Rectal smooth muscle tissue (tissue), 1 donor: ENCODE results near the gene PLXNB2.

Source experiments
- H3K27ac ChIP-seq: one replicate; pipeline ENCODE4 v1.7.0; 2013; ENCODE audit warnings: low read depth, low read length, inconsistent platforms
- H3K27me3 ChIP-seq: one replicate; pipeline ENCODE4 v1.7.0; 2013; ENCODE audit warnings: low read length; ENCODE audit not compliant: control insufficient read depth, insufficient read depth
- H3K36me3 ChIP-seq: one replicate; pipeline ENCODE4 v1.7.0; 2013; ENCODE audit warnings: low read length; ENCODE audit not compliant: control insufficient read depth, insufficient read depth
- H3K4me1 ChIP-seq: one replicate; pipeline ENCODE4 v1.7.0; 2013; ENCODE audit warnings: low read length; ENCODE audit not compliant: control insufficient read depth, insufficient read depth
- H3K4me3 ChIP-seq: one replicate; pipeline ENCODE4 v1.7.0; 2013; ENCODE audit warnings: low read length
- H3K9ac ChIP-seq: one replicate; pipeline ENCODE4 v1.7.0; 2013; ENCODE audit warnings: low read length

PLXNB2 gene

DNA sequence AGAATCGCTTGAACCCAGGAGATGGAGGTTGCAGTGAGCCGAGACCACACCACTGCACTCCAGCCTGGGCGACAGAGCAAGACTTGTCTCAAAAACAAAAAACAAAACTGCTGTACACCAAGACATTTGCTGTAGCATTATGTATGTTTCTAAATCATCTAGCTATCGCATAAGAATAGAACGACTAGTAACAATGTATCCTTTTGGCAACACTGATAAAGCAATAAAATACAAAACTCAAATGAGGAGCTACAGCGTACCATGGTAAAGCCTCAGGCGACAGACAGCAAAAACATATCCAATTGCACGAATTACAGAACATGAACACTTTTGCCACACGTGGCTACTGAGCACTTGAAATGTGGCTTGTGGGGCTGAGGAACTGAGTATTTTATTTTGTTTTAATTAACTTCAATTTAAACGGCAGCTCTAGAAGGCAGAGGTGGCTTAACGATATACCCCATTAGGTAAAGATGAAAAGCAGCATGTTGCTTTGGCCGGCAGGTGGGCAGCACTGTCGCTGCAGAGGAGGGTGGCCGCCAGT lies 65.0 kb downstream of the PLXNB2 start:
- H3K4me1 ChIP-seq: peaks cover 3% of the 10 kb centered on the region
- H3K27ac ChIP-seq: no peak overlapping the region
- peak overlapping the region; percentile 51 for H3K4me3 ChIP-seq
- H3K27me3 ChIP-seq: no peaks in the 10 kb centered on the region
- peaks cover 16% of the 10 kb centered on the region for H3K36me3 ChIP-seq
- no peak overlapping the region for H3K9ac ChIP-seq

DNA sequence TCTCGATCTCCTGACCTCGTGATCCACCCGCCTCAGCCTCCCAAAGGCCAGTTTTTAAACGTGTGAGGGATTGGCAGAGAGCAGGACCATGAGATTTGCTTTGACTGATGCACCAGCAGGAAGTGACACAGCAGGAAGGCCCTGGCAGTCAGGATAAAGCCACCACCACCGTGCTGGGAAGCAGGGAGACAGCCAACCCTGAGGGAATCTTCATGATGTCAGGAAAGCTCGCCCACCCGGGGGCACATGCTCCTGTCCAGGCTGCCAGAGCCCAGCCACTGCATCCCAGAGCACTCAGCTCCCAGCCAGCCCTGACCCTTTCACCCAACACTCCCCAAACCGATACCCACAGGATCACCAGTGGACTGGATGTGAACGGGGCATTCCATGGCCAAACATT lies 68.7 kb downstream of the PLXNB2 start:
- Histone ChIP-seq H3K36me3 (peaks cover 10% of the 10 kb centered on the region), H3K27ac (no peak overlapping the region), H3K9ac (no peak overlapping the region), H3K4me3 (no peak overlapping the region), H3K4me1 (no peaks in the 10 kb centered on the region), H3K27me3 (no peaks in the 10 kb centered on the region)

DNA sequence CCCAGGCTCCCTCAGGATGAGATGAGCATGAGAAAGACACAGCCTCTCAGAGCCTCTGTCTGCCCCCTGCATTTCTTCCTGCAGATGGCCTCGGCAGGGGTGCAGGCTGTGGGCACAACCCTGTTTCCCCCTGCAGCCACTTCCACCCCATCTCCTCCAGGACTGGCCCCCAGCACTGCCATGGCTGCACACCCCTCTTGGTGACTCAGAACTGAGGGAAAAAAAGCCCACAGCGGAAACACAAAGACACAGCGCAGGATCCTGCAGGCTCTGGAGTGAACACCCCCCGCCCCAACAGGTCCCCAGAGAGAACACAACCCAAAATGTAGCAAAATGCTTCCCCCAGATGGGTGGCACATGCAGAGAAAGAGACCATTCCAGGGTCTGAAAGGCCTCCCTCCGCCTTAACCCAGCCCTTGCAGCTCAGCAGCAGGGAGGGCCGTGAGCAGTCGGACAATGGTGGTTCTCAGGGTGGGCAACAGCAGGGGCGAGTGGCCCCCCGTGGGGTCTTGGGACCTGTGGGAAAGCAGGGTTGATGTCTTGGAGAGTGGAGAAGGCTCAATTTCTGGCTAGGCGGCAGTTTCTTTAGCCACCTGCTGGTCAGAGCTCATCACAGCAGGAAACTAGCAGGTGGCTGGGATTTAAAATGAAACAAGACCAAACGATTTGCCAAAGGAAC lies 70.6 kb downstream of the PLXNB2 start:
- Histone ChIP-seq H3K4me1 (no peaks in the 10 kb centered on the region), H3K36me3 (peaks cover 15% of the 10 kb centered on the region), H3K27ac (no peak overlapping the region), H3K27me3 (no peaks in the 10 kb centered on the region), H3K9ac (no peak overlapping the region), H3K4me3 (no peak overlapping the region)

DNA sequence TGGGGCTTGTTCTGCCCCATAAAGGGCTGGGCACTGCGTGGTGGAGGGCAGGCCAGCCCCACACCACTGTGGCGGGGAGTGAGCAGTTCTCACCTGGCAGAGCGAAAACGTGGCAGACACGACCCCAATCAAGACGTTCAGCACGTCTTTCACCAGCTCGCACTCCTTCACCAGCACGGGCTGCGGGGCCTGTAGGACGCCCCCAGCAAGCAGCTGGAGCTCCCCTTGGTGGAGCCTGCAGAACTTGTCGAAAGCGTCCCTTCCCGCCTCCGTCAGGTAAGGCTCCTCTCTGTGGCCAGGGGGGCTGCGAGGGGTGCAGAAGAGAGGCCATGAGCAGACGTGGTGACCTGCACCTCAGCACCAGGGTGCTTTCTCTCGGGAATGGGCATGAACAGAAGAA lies 74.2 kb downstream of the PLXNB2 start:
- Histone ChIP-seq H3K36me3 (peaks cover 8% of the 10 kb centered on the region), H3K27ac (no peak overlapping the region), H3K4me1 (no peaks in the 10 kb centered on the region), H3K4me3 (no peak overlapping the region), H3K9ac (no peak overlapping the region), H3K27me3 (no peaks in the 10 kb centered on the region)

DNA sequence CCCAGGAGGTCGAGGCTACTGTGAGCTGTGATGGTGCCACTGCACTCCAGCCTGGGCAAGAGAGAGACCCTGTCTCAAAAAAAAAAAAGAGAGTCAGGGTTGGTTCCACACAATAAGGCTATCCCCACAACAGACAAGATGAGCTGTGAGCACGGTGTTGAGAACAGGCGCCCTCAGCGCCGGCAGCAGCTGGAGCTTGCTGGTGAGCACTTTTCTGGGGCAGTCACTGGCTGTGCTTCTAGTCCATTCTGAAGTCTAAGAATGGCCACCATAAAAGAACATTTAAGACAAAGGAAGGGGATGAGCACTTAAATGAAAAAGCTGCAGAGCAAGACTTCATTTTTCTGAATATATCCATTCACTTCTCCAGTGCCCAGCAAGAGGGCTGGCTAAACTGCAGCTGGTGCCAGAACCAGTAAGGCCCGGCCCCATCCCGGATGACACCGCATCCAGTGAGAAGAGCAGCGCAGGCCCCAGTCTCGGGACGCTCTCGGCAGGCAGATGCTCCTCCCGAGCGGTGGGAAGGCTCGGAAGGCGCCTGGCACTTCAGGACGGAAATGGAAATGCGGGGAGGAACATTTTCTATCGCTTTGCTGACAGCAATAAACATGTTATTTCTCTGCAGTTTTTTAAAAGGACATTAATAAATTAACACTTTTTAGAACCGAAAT lies 74.8 kb downstream of the PLXNB2 start:
- Histone ChIP-seq H3K9ac (no peak overlapping the region), H3K27me3 (no peaks in the 10 kb centered on the region), H3K36me3 (peaks cover 8% of the 10 kb centered on the region), H3K27ac (no peak overlapping the region), H3K4me3 (no peak overlapping the region), H3K4me1 (no peaks in the 10 kb centered on the region)

DNA sequence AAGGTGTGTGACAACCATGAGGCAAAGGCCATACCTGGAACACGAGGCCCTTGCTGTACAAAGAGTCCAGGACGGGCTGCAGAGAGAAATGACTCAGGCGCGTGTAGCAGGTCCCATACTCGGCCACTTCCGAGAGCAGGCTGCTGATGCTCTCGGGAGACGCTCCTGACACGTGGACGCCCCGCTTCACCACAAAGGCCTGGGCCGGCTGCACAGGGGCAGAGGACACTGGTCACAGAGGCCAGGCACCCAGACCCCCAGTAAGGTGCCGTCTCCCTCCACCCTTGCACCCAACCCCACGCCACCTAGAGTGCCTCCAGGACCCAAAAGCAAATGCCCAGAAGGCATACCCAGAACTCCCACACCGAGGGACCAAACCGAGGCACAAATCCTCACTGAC lies 78.1 kb downstream of the PLXNB2 start:
- Histone ChIP-seq H3K4me1 (no peaks in the 10 kb centered on the region), H3K27ac (no peak overlapping the region), H3K27me3 (no peaks in the 10 kb centered on the region), H3K9ac (no peak overlapping the region), H3K36me3 (peaks cover 18% of the 10 kb centered on the region), H3K4me3 (no peak overlapping the region)

DNA sequence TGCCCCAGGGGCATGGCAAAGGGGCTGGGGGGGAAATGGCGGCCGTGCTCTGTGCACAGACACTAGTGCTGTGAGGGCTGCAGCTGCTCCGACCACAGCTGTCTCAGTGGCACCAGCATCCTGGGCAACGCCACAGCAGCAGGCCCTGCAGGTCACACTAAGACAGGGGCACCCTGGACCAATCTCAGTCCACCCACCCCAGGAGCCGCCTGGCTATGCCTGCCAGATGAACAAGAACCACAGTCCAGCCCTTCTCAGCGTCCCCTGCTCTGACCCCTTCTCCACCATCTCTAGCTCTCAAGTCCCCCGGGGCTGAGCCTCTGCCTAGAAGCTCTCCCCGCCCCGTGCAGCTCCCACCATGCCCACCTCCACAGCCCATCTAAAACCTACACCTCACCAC lies 79.1 kb downstream of the PLXNB2 start:
- H3K27me3 ChIP-seq: no peaks in the 10 kb centered on the region
- no peaks in the 10 kb centered on the region for H3K4me1 ChIP-seq
- no peak overlapping the region for H3K27ac ChIP-seq
- no peak overlapping the region for H3K9ac ChIP-seq
- peaks cover 20% of the 10 kb centered on the region for H3K36me3 ChIP-seq
- H3K4me3 ChIP-seq: no peak overlapping the region

DNA sequence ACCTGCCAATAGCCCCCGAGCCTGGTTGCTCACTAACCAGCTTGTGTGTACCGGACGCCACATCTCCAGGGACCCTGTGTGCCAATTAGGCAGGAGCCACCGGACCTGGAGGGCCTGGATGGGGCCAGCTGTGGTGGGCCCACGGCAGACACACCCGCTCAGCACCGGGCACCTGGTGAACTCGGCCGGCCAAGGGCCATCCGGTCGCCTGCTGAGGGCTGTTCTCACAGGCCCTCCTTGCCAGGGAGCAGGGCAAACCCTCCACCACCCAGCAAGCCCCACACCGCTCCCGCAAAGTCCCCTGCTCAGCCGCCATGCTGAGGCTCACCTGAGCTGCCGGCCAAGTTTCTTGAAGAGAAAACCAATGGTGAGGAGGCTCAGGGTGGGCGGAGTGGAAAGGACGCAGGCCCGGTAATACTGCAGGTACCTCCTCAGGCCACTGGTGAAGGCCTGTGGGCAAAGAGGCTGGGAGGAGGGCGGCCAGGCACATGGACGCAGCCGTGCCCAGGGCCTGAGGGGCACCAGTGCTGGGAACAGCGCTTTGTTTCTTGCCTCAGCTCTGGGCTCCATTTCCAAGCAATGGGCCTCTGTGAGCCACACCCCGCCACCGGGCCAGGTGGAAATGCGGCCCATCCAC lies 79.7 kb downstream of the PLXNB2 start:
- Histone ChIP-seq H3K27ac (no peak overlapping the region), H3K9ac (no peak overlapping the region), H3K4me1 (no peaks in the 10 kb centered on the region), H3K4me3 (no peak overlapping the region), H3K36me3 (peaks cover 17% of the 10 kb centered on the region), H3K27me3 (no peaks in the 10 kb centered on the region)

DNA sequence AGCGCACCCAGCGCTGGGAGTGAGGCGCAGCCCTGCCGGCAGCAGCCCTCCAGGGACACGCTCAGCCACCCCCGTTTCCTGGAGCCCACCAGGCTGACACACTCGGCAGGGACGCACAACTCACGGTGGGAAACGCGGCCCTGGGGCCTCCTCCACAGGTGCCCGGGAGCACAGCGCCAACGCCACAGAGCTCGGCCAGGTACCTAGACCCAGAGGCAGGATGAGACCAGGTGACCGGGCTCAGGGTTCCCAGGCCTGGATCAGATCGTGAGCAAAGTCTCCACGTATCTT lies 80.6 kb downstream of the PLXNB2 start:
- Histone ChIP-seq H3K36me3 (peaks cover 22% of the 10 kb centered on the region), H3K4me3 (no peak overlapping the region), H3K9ac (no peak overlapping the region), H3K27me3 (no peaks in the 10 kb centered on the region), H3K4me1 (no peaks in the 10 kb centered on the region), H3K27ac (no peak overlapping the region)

DNA sequence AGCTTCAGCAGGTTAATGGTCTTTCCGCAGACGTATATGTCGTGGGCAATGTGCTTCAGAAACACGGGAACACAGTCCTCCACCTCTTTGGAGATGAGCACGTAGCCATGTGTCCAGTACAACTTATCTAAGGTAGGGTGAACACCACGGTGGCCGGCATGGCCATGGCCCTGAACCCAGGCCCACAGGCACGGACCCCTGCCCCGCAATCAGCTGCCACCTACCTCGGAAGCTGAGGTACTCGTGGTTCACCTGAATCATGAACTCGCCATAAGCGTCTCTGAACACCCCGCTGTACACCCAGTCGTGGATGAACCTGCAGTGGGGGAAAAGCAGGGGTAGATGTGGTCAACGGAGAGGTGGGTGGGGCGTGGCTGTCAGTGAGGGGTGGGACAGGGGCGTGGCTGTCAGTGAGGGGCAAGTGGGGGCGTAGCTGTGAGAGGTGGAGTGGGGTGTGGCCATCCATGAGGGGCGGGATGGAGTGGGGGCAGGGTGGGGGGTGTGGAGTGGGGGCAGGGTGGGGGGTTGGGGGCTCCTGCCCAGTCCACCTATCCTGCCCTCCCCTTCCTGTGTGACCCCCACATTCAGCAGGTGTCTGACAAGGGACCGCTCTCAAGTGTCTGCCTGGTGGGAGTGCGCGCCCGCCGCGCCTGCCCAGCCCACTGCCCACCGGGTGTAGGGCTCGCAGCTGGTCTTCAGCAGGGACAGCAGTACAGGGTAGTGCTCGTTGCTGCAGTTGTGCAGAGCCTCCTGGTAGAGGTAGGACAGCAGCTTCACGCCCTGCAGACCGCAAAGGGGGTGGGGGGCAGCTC lies 81.2 kb downstream of the PLXNB2 start:
- H3K4me3 ChIP-seq: no peak overlapping the region
- no peaks in the 10 kb centered on the region for H3K4me1 ChIP-seq
- no peak overlapping the region for H3K9ac ChIP-seq
- peaks cover 23% of the 10 kb centered on the region for H3K36me3 ChIP-seq
- no peak overlapping the region for H3K27ac ChIP-seq
- no peaks in the 10 kb centered on the region for H3K27me3 ChIP-seq

DNA sequence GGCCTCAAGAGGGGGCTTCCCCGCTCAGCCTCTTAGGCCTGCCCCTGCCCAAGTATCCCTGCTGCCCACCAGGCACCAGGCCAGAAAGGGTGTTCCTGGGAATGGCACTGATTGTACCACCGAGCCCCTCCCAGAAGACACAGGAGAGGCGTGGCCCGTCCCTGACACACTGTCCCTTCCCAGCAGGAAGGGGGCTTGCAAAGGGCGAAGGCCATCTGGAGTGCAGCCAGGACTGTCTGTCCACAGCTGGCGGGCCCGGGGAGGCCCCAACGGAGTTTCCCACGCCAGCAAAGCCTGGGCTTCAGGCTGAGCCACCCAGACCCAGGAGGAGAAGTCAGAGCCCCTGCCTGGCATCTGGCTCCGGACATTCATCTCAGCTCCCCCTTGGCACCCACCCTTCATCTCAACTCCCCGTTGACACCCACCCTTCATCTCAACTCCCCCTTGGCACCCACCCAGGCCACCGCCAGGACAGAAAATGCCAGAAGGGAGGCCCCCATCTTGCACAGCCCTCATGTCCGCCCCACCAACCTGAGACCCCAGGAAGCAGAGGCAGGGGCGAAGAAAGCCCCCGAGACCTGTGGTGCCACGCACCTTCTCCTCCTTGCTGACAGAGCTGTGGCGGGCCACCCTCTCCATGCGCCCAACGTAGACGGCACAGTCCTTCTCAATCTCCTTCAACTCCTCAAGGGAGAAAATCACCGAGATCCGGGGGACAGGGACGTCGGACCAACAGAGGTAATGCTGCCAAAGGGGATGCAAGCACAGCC lies 82.1 kb downstream of the PLXNB2 start:
- H3K36me3 ChIP-seq: peaks cover 32% of the 10 kb centered on the region

More for the DNA sequence above, 82.1 kb downstream of the PLXNB2 start:
- no peak overlapping the region for H3K9ac ChIP-seq
- H3K27ac ChIP-seq: no peak overlapping the region
- no peaks in the 10 kb centered on the region for H3K4me1 ChIP-seq
- no peak overlapping the region for H3K4me3 ChIP-seq
- H3K27me3 ChIP-seq: no peaks in the 10 kb centered on the region
